ENCODE results near the gene APOM.

APOM gene

DNA sequence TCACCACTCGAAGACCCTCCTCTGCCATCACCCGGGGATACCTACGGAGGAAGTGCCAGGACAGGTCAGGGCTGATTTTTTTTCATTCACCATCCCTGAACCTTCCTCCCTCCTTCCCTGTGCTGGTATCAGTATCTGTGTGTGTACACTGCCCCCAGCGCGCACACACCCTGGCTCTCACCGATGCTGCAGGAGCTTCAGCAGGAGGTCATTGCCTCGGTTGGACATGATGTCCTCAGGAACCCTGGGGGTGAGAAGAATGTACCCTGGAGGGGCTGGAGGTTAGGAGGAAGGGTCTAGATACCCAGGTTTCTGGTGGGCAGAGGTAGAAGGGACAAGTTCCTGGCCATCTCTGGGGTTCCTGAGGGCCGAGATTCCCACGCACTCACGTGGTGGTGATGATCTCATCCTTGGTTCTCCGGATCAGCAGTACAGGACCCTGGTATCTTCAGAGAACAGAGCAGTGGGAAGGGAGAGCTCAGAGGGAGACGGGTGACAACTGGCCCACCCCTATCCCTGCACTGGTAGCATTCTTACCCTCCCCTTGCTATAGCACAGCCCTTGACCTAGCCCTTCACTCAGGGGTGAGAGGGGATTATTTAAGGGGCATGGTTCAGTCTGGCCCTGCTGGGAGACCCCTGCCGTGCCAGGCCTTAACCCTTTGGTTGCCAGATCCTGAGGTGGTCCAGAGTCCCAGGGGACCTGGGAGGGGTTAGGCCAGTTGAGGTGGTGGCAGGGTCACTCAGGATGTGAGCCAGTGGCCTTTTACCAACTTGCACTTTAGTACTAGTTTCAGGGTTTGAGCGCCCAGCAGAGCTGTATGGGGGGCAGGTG is 32.4 kb downstream of the APOM start:
- no peak overlapping the region for H3K4me3 ChIP-seq (ENCODE audit: low read depth, low read length)
- no peak for DNase-seq (ENCODE audit: low read depth)
- in situ Hi-C loops (cut with HindIII; ENCODE audit: low sequenced_read_pairs), result no loop called here
- TF ChIP-seq, protein P1, sequence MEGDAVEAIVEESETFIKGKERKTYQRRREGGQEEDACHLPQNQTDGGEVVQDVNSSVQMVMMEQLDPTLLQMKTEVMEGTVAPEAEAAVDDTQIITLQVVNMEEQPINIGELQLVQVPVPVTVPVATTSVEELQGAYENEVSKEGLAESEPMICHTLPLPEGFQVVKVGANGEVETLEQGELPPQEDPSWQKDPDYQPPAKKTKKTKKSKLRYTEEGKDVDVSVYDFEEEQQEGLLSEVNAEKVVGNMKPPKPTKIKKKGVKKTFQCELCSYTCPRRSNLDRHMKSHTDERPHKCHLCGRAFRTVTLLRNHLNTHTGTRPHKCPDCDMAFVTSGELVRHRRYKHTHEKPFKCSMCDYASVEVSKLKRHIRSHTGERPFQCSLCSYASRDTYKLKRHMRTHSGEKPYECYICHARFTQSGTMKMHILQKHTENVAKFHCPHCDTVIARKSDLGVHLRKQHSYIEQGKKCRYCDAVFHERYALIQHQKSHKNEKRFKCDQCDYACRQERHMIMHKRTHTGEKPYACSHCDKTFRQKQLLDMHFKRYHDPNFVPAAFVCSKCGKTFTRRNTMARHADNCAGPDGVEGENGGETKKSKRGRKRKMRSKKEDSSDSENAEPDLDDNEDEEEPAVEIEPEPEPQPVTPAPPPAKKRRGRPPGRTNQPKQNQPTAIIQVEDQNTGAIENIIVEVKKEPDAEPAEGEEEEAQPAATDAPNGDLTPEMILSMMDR (IDR thresholded peaks at IDR 0.05; ENCODE audit: low read depth, low read length, missing control alignments), result no peak

DNA sequence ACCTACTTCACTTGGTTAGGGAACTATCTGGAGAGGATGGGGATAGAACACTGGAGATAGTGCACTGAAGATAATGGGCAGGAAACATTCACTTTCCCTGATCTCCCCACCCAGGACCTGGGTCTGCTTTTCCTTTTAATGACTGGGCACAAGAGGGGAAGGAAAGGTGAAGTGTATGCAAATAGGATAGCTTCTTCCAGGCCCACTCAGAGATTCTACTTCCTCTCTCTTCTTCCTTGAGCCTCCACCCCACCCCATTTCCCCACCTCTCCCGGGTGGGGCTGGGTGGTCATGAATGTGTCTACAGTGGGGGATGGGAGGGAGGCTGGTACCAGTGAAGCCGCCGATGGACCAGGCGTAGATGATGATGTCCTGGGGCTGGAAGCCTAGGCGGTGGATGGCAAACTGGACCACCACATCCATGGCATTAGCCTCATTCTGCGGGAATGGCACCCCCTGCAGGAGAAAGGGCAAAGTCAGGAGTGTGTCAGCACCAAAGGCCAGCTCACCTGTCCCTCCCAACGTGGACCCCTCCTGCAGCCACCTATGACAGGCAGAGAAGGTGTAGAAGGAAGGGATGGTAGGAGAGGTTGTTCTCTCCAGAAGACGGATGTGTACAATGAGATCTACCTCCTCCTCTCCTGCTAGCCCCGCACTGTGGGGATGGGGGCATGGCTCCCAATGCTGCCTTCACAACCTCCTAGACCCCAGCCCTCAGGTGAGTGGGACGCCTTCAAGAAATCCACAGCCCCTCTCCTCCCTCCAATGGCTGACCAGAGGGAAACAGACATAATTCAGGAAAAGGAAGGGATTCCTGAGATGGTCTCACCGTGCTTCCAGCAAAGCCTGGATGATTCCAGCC is 33.8 kb downstream of the APOM start:
- H3K4me3 ChIP-seq (ENCODE audit: low read depth, low read length), result no peak overlapping the region
- in situ Hi-C loops (cut with HindIII; ENCODE audit: low sequenced_read_pairs), result loop anchor here (5.0 kb wide), 1 partner anchor 43 kb away; no protein-coding TSS in a partner anchor

DNA sequence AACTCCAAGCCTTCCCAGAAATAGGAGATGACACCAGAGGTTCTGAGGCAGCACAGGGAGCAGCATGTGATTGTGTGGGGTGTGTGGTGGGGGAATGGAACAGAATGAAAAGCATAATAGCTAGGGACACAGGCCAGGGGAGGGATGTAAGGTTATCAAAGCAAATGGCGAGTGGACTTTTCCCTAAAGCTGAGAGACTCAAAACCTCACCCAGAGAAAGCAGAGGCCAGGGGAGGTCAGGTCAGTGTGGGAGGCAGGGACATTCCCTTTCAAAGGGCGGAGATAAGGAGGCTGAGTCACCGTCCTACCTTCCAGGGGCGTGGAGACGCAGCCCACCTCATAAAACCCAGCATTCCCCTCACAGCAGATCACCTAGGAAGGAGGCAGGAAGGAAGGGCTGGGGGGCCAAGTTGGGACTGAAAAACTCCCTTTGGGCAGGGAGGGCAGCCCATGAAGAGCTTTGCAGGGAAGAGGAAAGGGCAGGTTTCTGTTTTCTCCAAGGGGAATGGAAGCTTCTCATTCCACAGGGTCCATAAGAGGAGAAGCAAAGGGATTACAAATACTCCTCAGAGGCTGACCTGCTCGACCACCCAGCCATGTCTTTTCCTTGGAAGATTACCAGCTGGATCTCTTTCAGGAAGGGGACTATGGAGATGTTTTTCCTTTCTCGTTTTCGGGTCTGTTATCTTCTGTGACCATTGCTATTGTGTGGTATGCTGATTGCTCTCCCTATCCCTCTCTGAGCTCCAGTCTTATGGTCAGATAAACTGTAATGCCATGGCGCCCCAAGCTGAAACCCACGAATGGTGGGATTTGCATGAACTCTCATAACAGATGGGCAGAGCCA is 34.8 kb downstream of the APOM start:
- no peak overlapping the region for H3K4me3 ChIP-seq (ENCODE audit: low read depth, low read length)
- TF ChIP-seq, protein P1 (IDR thresholded peaks at IDR 0.05; ENCODE audit: low read depth, low read length, missing control alignments), result no peak
- no peak for DNase-seq (ENCODE audit: low read depth)
- in situ Hi-C loops (cut with HindIII; ENCODE audit: low sequenced_read_pairs), result loop anchor here (5.0 kb wide), 1 partner anchor 42 kb away; no protein-coding TSS in a partner anchor

More for the DNA sequence above, 33.8 kb downstream of the APOM start:
- no peak for DNase-seq (ENCODE audit: low read depth)
- TF ChIP-seq, protein P1 (IDR thresholded peaks at IDR 0.05; ENCODE audit: low read depth, low read length, missing control alignments), result peak; percentile 58

DNA sequence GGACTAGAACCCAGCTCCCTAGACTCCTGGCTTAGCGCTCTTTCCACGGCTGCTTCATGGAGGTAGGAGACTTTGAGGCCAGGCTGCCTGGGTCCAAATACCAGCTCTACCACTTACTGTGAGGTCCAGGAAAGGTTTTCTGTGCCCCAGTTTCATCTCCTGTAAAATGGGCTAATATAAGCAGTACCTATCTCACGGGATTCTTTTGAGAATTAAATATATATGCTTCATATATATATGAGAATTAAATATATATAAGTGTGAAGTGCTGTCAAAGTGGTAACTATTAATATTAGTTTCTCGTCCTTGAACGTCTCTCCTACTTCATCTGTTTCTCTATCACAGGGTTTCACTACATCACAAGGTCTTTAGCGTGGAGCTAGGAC is 35.4 kb downstream of the APOM start:
- no peak for DNase-seq (ENCODE audit: low read depth)
- TF ChIP-seq, protein P1 (IDR thresholded peaks at IDR 0.05; ENCODE audit: low read depth, low read length, missing control alignments), result no peak
- H3K4me3 ChIP-seq (ENCODE audit: low read depth, low read length), result no peak overlapping the region
- in situ Hi-C loops (cut with HindIII; ENCODE audit: low sequenced_read_pairs), result loop anchor here (5.0 kb wide), 1 partner anchor 41 kb away; no protein-coding TSS in a partner anchor

DNA sequence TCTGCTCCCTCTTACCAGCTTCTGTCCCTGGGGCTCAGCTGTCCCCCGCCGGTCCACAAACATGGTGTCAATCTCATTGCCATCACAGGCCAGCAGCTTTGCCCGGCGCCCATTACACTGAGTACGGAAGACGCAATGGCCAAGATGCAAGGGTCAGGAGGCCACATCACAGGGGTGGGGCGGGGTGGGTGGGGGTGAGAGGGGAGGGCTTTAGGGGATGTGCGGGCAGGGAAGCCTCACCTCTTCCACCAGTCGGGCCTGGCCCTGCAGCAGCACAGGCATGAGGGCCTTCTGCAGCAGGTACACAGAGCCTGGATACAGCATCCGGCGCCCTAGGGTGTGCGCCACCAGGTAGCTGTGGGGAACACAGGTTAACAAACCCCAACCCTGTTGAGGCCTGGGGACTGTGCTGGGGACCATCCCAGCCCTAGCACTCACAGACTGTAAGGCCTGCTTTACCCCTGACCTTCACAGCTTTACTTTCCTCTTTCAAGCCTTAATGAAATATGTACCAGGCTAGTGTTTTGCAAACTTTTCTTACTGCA is 35.9 kb downstream of the APOM start:
- no peak overlapping the region for H3K4me3 ChIP-seq (ENCODE audit: low read depth, low read length)
- no peak for DNase-seq (ENCODE audit: low read depth)
- TF ChIP-seq, protein P1 (IDR thresholded peaks at IDR 0.05; ENCODE audit: low read depth, low read length, missing control alignments), result no peak
- in situ Hi-C loops (cut with HindIII; ENCODE audit: low sequenced_read_pairs), result loop anchor here (5.0 kb wide), 1 partner anchor 41 kb away; no protein-coding TSS in a partner anchor
